T-cell (primary cell): ENCODE data around the gene CRACR2B. TPM values are rescaled to one million over a fixed set of nuclear protein-coding genes. Genes with fewer than 3 reads are reported as not detected.
A peak's percentile ranks its signal among the peaks of the same experiment; 100 is the strongest.

Experiments used
- ATAC-seq, 4 experiments: fragments of 200-7000 bp in 3 of 4; fragments of 150-1000 bp in 1 of 4; cut with Tn5 transposase; replicated peaks in 1 of 4; 1 replicate in 3 of 4; 2 replicates in 1 of 4; pipeline ENCODE4 v1.10.0; 2021; ENCODE audit warnings: moderate library complexity in 3 of 4, mild to moderate bottlenecking in 2 of 4, moderate number of reproducible peaks in 1 of 4
- CTCF ChIA-PET, 2 donors: fragments of 300-600 bp; sonication (Branson Sonifier 250); formaldehyde crosslinking; loops; one replicate each; lab custom pipeline; 2022; ENCODE audit warnings: antibody characterized with exemption in 2 of 2; lab: Charles Lee
- POLR2A ChIA-PET, 2 donors: fragments of 300-600 bp; sonication (Branson Sonifier 250); formaldehyde crosslinking; loops; one replicate each; lab custom pipeline; 2022; ENCODE audit warnings: antibody characterized with exemption in 2 of 2; lab: Charles Lee
- DNase-seq, 35 experiments: peaks; one replicate each; pipeline versions ENCODE4 v3.0.0 to v3.0.0-alpha.2; 2013 to 2023
- H3K27ac ChIP-seq: one replicate; pipeline ENCODE4 v1.5.1; 2013; ENCODE audit warnings: low read length
- H3K27me3 ChIP-seq, 2 experiments: replicated peaks in 1 of 2; 1 replicate in 1 of 2; 2 replicates in 1 of 2; pipeline versions ENCODE4 v1.6.1 to v1.7.0; 2013; ENCODE audit warnings: low read length in 1 of 2, mixed read lengths in 1 of 2; ENCODE audit not compliant: control insufficient read depth in 2 of 2, insufficient read depth in 2 of 2; ENCODE audit errors: extremely low read depth in 1 of 2
- H3K36me3 ChIP-seq, 2 donors: 1 replicate in 1 of 2; 2 replicates in 1 of 2; pipeline versions ENCODE4 v1.6.1 to v1.7.0; 2013; ENCODE audit warnings: low read length in 1 of 2; ENCODE audit not compliant: control insufficient read depth in 2 of 2, insufficient read depth in 1 of 2; ENCODE audit errors: extremely low read depth in 1 of 2
- H3K4me1 ChIP-seq, 2 experiments: 1 replicate in 1 of 2; 2 replicates in 1 of 2; pipeline versions ENCODE4 v1.6.1 to v1.7.0; 2013; ENCODE audit warnings: low read length in 2 of 2, mixed read lengths in 1 of 2; ENCODE audit not compliant: insufficient read depth in 2 of 2, control insufficient read depth in 1 of 2; ENCODE audit errors: extremely low read depth in 1 of 2
- H3K4me3 ChIP-seq, 2 donors: 1 replicate in 1 of 2; 2 replicates in 1 of 2; pipeline versions ENCODE4 v1.5.1 to v1.7.0; 2013; ENCODE audit warnings: mild to moderate bottlenecking in 2 of 2, low read length in 1 of 2, moderate library complexity in 1 of 2; ENCODE audit not compliant: control insufficient read depth in 1 of 2; ENCODE audit errors: extremely low read depth in 1 of 2
- H3K9me3 ChIP-seq: 2 replicates; pipeline ENCODE4 v1.7.0; 2013
- H3K27ac Mint-ChIP-seq, 2 donors: one replicate each; pipeline ENCODE4 v1.8.0; 2020 to 2021; ENCODE audit warnings: mild to moderate bottlenecking in 2 of 2, mixed read lengths in 2 of 2
- H3K27me3 Mint-ChIP-seq, 2 donors: one replicate each; pipeline ENCODE4 v1.8.0; 2021 to 2022; ENCODE audit warnings: mixed read lengths in 2 of 2
- H3K36me3 Mint-ChIP-seq: one replicate; pipeline ENCODE4 v1.8.0; 2021; ENCODE audit warnings: mixed read lengths
- H3K4me1 Mint-ChIP-seq, 3 donors: one replicate each; pipeline ENCODE4 v1.8.0; 2020 to 2022; ENCODE audit warnings: mixed read lengths in 3 of 3, mild to moderate bottlenecking in 1 of 3
- H3K4me3 Mint-ChIP-seq, 3 donors: one replicate each; pipeline ENCODE4 v1.8.0; 2020 to 2022; ENCODE audit warnings: mild to moderate bottlenecking in 3 of 3, mixed read lengths in 3 of 3, moderate library complexity in 3 of 3
- H3K9me3 Mint-ChIP-seq, 3 donors: one replicate each; pipeline ENCODE4 v1.8.0; 2020 to 2022; ENCODE audit warnings: mixed read lengths in 3 of 3
- WGBS: methylation state at CpG from one replicate; pipeline ENCODE4 v1.1.5; 2013; ENCODE audit warnings: missing lambda C conversion rate; ENCODE audit not compliant: insufficient coverage; 5-methylcytosine and 5-hydroxymethylcytosine counted together
- total RNA-seq, 35 experiments: library from RNA in 6 of 35; stranded (reverse) in 6 of 35; fragments of 120-200 nt in 1 of 35; gene quantifications; one replicate each; pipeline versions ENCODE4 v1.2.1 to v1.2.4 and lab custom pipeline; 2013 to 2026

CRACR2B gene
- total RNA-seq, 5 donors from 2014 or later (not counting 1 experiment from before 2014, with no cell fraction given): 1.4 to 2.9 (median 1.5) TPM

- H3K9me3 Mint-ChIP-seq: no peaks in the 10 kb centered on the region
- H3K36me3 Mint-ChIP-seq: peaks cover 2% of the 10 kb centered on the region
- WGBS: 95% methylated on average over 19 of the region's 25 CpGs
- peak overlapping the region in 1 of 2 donors; percentile 39 for H3K27ac Mint-ChIP-seq
- peak overlapping the region; percentile 76 to 83 (median 80) for H3K4me3 Mint-ChIP-seq
- ATAC-seq: no peak
- H3K27ac ChIP-seq: no peak overlapping the region
- H3K4me1 Mint-ChIP-seq: peaks cover 19 to 34% (median 21%) of the 10 kb centered on the region in 3 donors
- no peaks in the 10 kb centered on the region for H3K27me3 Mint-ChIP-seq
- peaks cover 5 to 26% of the 10 kb centered on the region in 2 donors for H3K36me3 ChIP-seq
- H3K27me3 ChIP-seq: peaks cover 0 to 20% of the 10 kb centered on the region in 2 experiments
- CTCF ChIA-PET: no interaction called here
- H3K4me1 ChIP-seq: peaks cover 9 to 58% of the 10 kb centered on the region in 2 experiments
- no peaks in the 10 kb centered on the region for H3K9me3 ChIP-seq
- no peak overlapping the region for H3K4me3 ChIP-seq
- POLR2A ChIA-PET: interaction anchor here in 1 of 2 donors (0.6 kb wide), 1 partner anchor 304 kb away, joined by 7 read pairs; no protein-coding TSS in a partner anchor
- no peak for DNase-seq
Observed at GRCh38 chr11:839875-840617, 12.3 kb downstream of the CRACR2B start.

GRCh38 chr11:841981-842369 lies 14.3 kb downstream of the CRACR2B start:
- H3K9me3 Mint-ChIP-seq: no peaks in the 10 kb centered on the region
- WGBS: 2% methylated on average over 27 of the region's 27 CpGs
- H3K27ac ChIP-seq: no peak overlapping the region

GRCh38 chr11:842370-843002 lies 14.8 kb downstream of the CRACR2B start, which contains the start of the genes POLR2L and TSPAN4:
Gene POLR2L, minus strand, starts transcription at chr11:842529. Its CDS starts 21 bp downstream, at chr11:842508.
Gene TSPAN4, plus strand, starts transcription at chr11:842852. Its CDS starts 7,453 bp downstream, at chr11:850305.
- Histone ChIP-seq H3K36me3 (peaks cover 5 to 26% of the 10 kb centered on the region in 2 donors), H3K4me3 (peak within 1 kb of the TSS; percentile 85 to 93), H3K27me3 (peaks cover 0 to 38% of the 10 kb centered on the region in 2 experiments), H3K4me1 (peaks cover 9 to 52% of the 10 kb centered on the region in 2 experiments), H3K27ac (no peak within 1 kb of the TSS), H3K9me3 (no peaks in the 10 kb centered on the region)
- peak within 1 kb of the TSS; percentile 79 to 82 for H3K27ac Mint-ChIP-seq
- no peaks in the 10 kb centered on the region for H3K9me3 Mint-ChIP-seq
- POLR2A ChIA-PET: interaction anchor here in 1 of 2 donors (0.6 kb wide), 2 partner anchors 11 to 148 kb away, joined by 3 to 4 read pairs; no protein-coding TSS in a partner anchor
- WGBS: under 1% methylated on average over 87 of the region's 87 CpGs
- H3K4me1 Mint-ChIP-seq: peaks cover 19 to 31% (median 21%) of the 10 kb centered on the region in 3 donors
- CTCF ChIA-PET: interaction anchor here in 1 of 2 donors (0.6 kb wide), 1 partner anchor 361 kb away, joined by 3 read pairs; no protein-coding TSS in a partner anchor
- ATAC-seq (peak; percentile 83 to 88 (median 86)), DNase-seq (peak; percentile 64 to 93 (median 81))
- H3K36me3 Mint-ChIP-seq: peaks cover 2% of the 10 kb centered on the region
- H3K27me3 Mint-ChIP-seq: no peaks in the 10 kb centered on the region
- H3K4me3 Mint-ChIP-seq: peak within 1 kb of the TSS; percentile 80 to 85 (median 83)

More at GRCh38 chr11:841981-842369, 14.3 kb downstream of the CRACR2B start:
- POLR2A ChIA-PET: interaction anchor here in 1 of 2 donors (0.6 kb wide), 1 partner anchor 148 kb away, joined by 4 read pairs; no protein-coding TSS in a partner anchor
- Mint-ChIP-seq H3K27me3 (no peaks in the 10 kb centered on the region), H3K36me3 (peaks cover 2% of the 10 kb centered on the region), H3K4me1 (peaks cover 19 to 32% (median 21%) of the 10 kb centered on the region in 3 donors), H3K27ac (peak overlapping the region; percentile 79 to 82), H3K4me3 (peak overlapping the region; percentile 80 to 85 (median 83))
- H3K4me3 ChIP-seq: peak overlapping the region; percentile 85 to 93
- H3K36me3 ChIP-seq: peaks cover 5 to 26% of the 10 kb centered on the region in 2 donors
- ATAC-seq (peak in 2 of 4 experiments; percentile 48 to 59), DNase-seq (no peak)
- H3K9me3 ChIP-seq: no peaks in the 10 kb centered on the region
- peaks cover 9 to 56% of the 10 kb centered on the region in 2 experiments for H3K4me1 ChIP-seq
- CTCF ChIA-PET: no interaction called here
- H3K27me3 ChIP-seq: peaks cover 0 to 34% of the 10 kb centered on the region in 2 experiments

- H3K4me1 Mint-ChIP-seq: peaks cover 19 to 31% (median 21%) of the 10 kb centered on the region in 3 donors
- Histone ChIP-seq H3K4me3 (peak overlapping the region; percentile 52 to 59), H3K36me3 (peaks cover 5 to 22% of the 10 kb centered on the region in 2 donors), H3K27ac (no peak overlapping the region), H3K9me3 (no peaks in the 10 kb centered on the region), H3K4me1 (peaks cover 9 to 48% of the 10 kb centered on the region in 2 experiments), H3K27me3 (peaks cover 0 to 45% of the 10 kb centered on the region in 2 experiments)
- under 1% methylated on average over 51 of the region's 53 CpGs for WGBS
- ChIA-PET POLR2A (interaction anchor here in 1 of 2 donors (0.5 to 0.6 kb wide), 2 partner anchors 10 to 173 kb away, joined by 3 to 4 read pairs; no protein-coding TSS in a partner anchor), CTCF (interaction anchor here in 1 of 2 donors (0.6 kb wide), 1 partner anchor 361 kb away, joined by 3 read pairs; no protein-coding TSS in a partner anchor)
- peak in 2 of 4 experiments; percentile 10 to 11 for ATAC-seq
- no peak for DNase-seq
- no peaks in the 10 kb centered on the region for H3K9me3 Mint-ChIP-seq
- no peaks in the 10 kb centered on the region for H3K27me3 Mint-ChIP-seq
- peaks cover 2% of the 10 kb centered on the region for H3K36me3 Mint-ChIP-seq
- peak overlapping the region in 1 of 2 donors; percentile 34 for H3K27ac Mint-ChIP-seq
- peak overlapping the region; percentile 71 to 80 (median 74) for H3K4me3 Mint-ChIP-seq
Observed at GRCh38 chr11:843086-843734, 15.5 kb downstream of the CRACR2B start.

GRCh38 chr11:843818-844692 lies 16.3 kb downstream of the CRACR2B start:
- ChIA-PET POLR2A (interaction anchor here in 1 of 2 donors (0.5 kb wide), 1 partner anchor 174 kb away, joined by 4 read pairs; no protein-coding TSS in a partner anchor), CTCF (interaction anchor here in 1 of 2 donors (0.7 kb wide), 1 partner anchor 662 kb away, joined by 3 read pairs; no protein-coding TSS in a partner anchor)
- Mint-ChIP-seq H3K27me3 (peaks cover 0 to 2% of the 10 kb centered on the region in 2 donors), H3K27ac (peak overlapping the region in 1 of 2 donors; percentile 34), H3K36me3 (no peaks in the 10 kb centered on the region), H3K9me3 (no peaks in the 10 kb centered on the region), H3K4me3 (peak overlapping the region; percentile 71 to 80 (median 74)), H3K4me1 (peaks cover 19 to 36% (median 26%) of the 10 kb centered on the region in 3 donors)
- H3K27me3 ChIP-seq: peaks cover 0 to 53% of the 10 kb centered on the region in 2 experiments
- H3K4me1 ChIP-seq: peaks cover 11 to 57% of the 10 kb centered on the region in 2 experiments
- no peaks in the 10 kb centered on the region for H3K9me3 ChIP-seq
- H3K36me3 ChIP-seq: peaks cover 5 to 14% of the 10 kb centered on the region in 2 donors
- 34% methylated on average over 8 of the region's 25 CpGs for WGBS
- no peak overlapping the region for H3K27ac ChIP-seq
- H3K4me3 ChIP-seq: peak overlapping the region in 1 of 2 donors; percentile 59
- DNase-seq (no peak), ATAC-seq (no peak)
